Activated CD8-positive, alpha-beta memory T cell treated with anti-CD3 and anti-CD28 coated beads, Interleukin-2, amount 10 ng/mL, durations not matched to agents 7 days and 5 days (primary cell): ENCODE results near the gene STRADA. TPM values are rescaled to one million over a fixed set of nuclear protein-coding genes. Genes with fewer than 3 reads are reported as not detected.
A peak's percentile ranks its signal among the peaks of the same experiment; 100 is the strongest.

Source experiments
- ATAC-seq: fragments of 150-1000 bp; cut with Tn5 transposase; one replicate; pipeline ENCODE4 v1.10.0; 2021; ENCODE audit warnings: moderate library complexity
- CTCF ChIA-PET: fragments of 350-600 bp; sonication (Branson Sonifier 250); formaldehyde crosslinking; loops from one replicate; lab custom pipeline; 2021; ENCODE audit warnings: antibody characterized with exemption; lab: Charles Lee
- DNase-seq: peaks from one replicate; pipeline ENCODE4 v3.0.0-alpha.2; 2020
- H3K27ac Mint-ChIP-seq: one replicate; pipeline ENCODE4 v1.8.0; 2021; ENCODE audit warnings: mild to moderate bottlenecking, mixed read lengths
- H3K27me3 Mint-ChIP-seq: one replicate; pipeline ENCODE4 v1.8.0; 2021; ENCODE audit warnings: mixed read lengths
- H3K36me3 Mint-ChIP-seq: one replicate; pipeline ENCODE4 v1.8.0; 2021; ENCODE audit warnings: mild to moderate bottlenecking, mixed read lengths
- H3K4me1 Mint-ChIP-seq: one replicate; pipeline ENCODE4 v1.8.0; 2021; ENCODE audit warnings: mixed read lengths
- H3K4me3 Mint-ChIP-seq: one replicate; pipeline ENCODE4 v1.8.0; 2021; ENCODE audit warnings: mild to moderate bottlenecking, moderate library complexity, mixed read lengths
- H3K9me3 Mint-ChIP-seq: one replicate; pipeline ENCODE4 v1.8.0; 2022; ENCODE audit warnings: low read depth, mixed read lengths
- total RNA-seq, 2 experiments: library from RNA; stranded (reverse); gene quantifications; one replicate each; pipeline ENCODE4 v1.2.3, GENCODE V29; 2021

STRADA gene
- total RNA-seq, 2 experiments from 2014 or later, result 59.9 to 76.8 TPM

GRCh38 chr17:63704836-63705235 lies 36.8 kb downstream of the STRADA start:
- Mint-ChIP-seq H3K27ac (peak overlapping the region; percentile 28), H3K4me3 (no peak overlapping the region), H3K9me3 (no peaks in the 10 kb centered on the region), H3K27me3 (no peaks in the 10 kb centered on the region), H3K36me3 (peaks cover 35% of the 10 kb centered on the region), H3K4me1 (peaks cover 76% of the 10 kb centered on the region)
- CTCF ChIA-PET, result interaction anchor here (0.9 to 10.7 kb wide), 5 partner anchors 9 to 279 kb away, joined by 3 to 133 read pairs (median 5); no protein-coding TSS in a partner anchor
- no peak for DNase-seq
- no peak for ATAC-seq

DNA sequence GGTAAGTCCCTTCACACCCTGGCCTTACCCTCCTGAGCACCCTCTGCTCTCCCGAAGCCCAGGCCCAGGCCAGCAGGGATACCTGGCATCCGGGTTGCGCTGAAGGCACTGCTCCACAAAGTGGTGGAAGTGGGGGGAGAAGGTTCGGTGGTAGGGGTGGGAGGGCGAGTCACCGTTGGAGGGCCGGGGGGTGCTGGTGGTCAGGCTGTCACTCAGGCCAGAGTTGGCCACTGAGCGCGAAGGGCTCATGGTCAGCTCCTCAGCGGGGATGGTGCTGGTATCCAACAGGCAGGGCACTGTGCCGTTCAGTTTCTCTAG lies 37.4 kb downstream of the STRADA start:
- H3K9me3 Mint-ChIP-seq, result no peaks in the 10 kb centered on the region
- DNase-seq (no peak), ATAC-seq (no peak)
- no peak overlapping the region for H3K27ac Mint-ChIP-seq
- CTCF ChIA-PET, result interaction anchor here (0.9 kb wide), 1 partner anchor 74 kb away, joined by 3 read pairs; no protein-coding TSS in a partner anchor
- H3K4me1 Mint-ChIP-seq, result peaks cover 71% of the 10 kb centered on the region
- peaks cover 30% of the 10 kb centered on the region for H3K36me3 Mint-ChIP-seq
- no peak overlapping the region for H3K4me3 Mint-ChIP-seq
- no peaks in the 10 kb centered on the region for H3K27me3 Mint-ChIP-seq

GRCh38 chr17:63703556-63704258 lies 37.9 kb downstream of the STRADA start:
- no peak for ATAC-seq
- DNase-seq, result no peak
- peaks cover 25% of the 10 kb centered on the region for H3K36me3 Mint-ChIP-seq
- H3K27me3 Mint-ChIP-seq, result no peaks in the 10 kb centered on the region
- peak overlapping the region; percentile 82 for H3K4me3 Mint-ChIP-seq
- CTCF ChIA-PET, result interaction anchor here (0.7 to 3.1 kb wide), 3 partner anchors 70 to 137 kb away, joined by 3 to 20 read pairs (median 3); partner anchors contain the start of genes CCDC47 and DDX42
- H3K27ac Mint-ChIP-seq, result peak overlapping the region; percentile 98
- no peaks in the 10 kb centered on the region for H3K9me3 Mint-ChIP-seq
- peaks cover 66% of the 10 kb centered on the region for H3K4me1 Mint-ChIP-seq

- H3K4me1 Mint-ChIP-seq, result peaks cover 63% of the 10 kb centered on the region
- H3K4me3 Mint-ChIP-seq, result peak overlapping the region; percentile 82
- no peaks in the 10 kb centered on the region for H3K9me3 Mint-ChIP-seq
- peak overlapping the region; percentile 98 for H3K27ac Mint-ChIP-seq
- DNase-seq (no peak), ATAC-seq (no peak)
- CTCF ChIA-PET, result interaction anchor here (0.7 to 3.1 kb wide), 4 partner anchors 38 to 277 kb away, joined by 3 to 20 read pairs (median 6); partner anchors contain the start of genes CCDC47 and DDX42
- no peaks in the 10 kb centered on the region for H3K27me3 Mint-ChIP-seq
- H3K36me3 Mint-ChIP-seq, result peaks cover 31% of the 10 kb centered on the region
Observed at GRCh38 chr17:63703029-63703428, 38.6 kb downstream of the STRADA start.

GRCh38 chr17:63702721-63703015 lies 38.9 kb downstream of the STRADA start:
- ATAC-seq (no peak), DNase-seq (no peak)
- Mint-ChIP-seq H3K27ac (peak overlapping the region; percentile 98), H3K4me3 (peak overlapping the region; percentile 82), H3K4me1 (peaks cover 63% of the 10 kb centered on the region), H3K27me3 (no peaks in the 10 kb centered on the region), H3K9me3 (no peaks in the 10 kb centered on the region), H3K36me3 (peaks cover 34% of the 10 kb centered on the region)
- CTCF ChIA-PET, result interaction anchor here (0.9 to 3.1 kb wide), 4 partner anchors 8 to 277 kb away, joined by 3 to 20 read pairs (median 14); partner anchors contain the start of genes CCDC47 and DDX42

DNA sequence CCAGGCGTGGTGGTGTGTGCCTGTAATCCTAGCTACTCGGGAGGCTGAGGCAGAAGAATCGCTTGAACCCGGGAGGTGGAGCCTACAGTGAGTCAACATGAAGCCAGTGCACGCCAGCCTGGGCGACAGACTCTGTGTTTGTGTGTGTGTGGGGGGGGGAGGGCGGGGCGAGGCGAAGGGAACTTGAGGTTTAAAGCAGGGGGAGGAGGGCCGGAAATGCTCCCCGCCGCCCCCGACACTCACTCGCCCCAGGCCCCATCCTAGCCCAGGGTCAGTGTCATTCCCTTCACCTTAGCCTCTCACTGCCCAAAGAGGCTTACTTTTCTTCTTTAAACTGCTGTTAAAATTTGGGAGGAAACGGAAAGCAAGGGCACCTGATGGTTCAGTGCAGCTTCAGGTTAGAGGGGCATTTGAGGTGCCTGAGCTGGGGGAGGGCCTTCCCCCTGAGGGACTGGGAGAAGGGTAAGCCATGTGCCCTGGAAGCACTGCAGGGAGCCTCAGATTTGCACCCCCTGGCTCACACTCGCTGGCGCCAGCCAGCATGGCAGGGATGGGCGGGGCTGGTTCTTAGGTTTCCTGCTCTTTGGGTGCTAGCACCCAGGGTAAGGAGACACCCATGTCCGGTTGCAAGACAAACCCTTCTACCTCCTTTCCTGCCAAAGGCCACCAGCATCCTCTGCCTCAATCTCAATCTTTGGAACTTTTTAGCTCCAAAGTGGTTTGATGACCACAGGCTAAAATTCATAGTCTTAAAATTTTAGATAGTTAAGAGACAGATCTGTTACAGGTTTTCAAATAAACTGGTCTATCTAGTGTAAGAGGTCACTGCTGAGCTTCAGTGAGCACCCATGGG lies 39.5 kb downstream of the STRADA start:
- H3K27ac Mint-ChIP-seq, result peak overlapping the region; percentile 98
- no peaks in the 10 kb centered on the region for H3K27me3 Mint-ChIP-seq
- H3K9me3 Mint-ChIP-seq, result no peaks in the 10 kb centered on the region
- H3K4me3 Mint-ChIP-seq, result peak overlapping the region; percentile 82
- peaks cover 63% of the 10 kb centered on the region for H3K4me1 Mint-ChIP-seq
- CTCF ChIA-PET, result interaction anchor here (0.8 to 3.1 kb wide), 8 partner anchors 8 to 276 kb away, joined by 3 to 20 read pairs (median 7); partner anchors contain the start of genes CCDC47, DDX42, FTSJ3 and STRADA
- DNase-seq, result peak; percentile 91
- peak; percentile 30 for ATAC-seq
- peaks cover 40% of the 10 kb centered on the region for H3K36me3 Mint-ChIP-seq

DNA sequence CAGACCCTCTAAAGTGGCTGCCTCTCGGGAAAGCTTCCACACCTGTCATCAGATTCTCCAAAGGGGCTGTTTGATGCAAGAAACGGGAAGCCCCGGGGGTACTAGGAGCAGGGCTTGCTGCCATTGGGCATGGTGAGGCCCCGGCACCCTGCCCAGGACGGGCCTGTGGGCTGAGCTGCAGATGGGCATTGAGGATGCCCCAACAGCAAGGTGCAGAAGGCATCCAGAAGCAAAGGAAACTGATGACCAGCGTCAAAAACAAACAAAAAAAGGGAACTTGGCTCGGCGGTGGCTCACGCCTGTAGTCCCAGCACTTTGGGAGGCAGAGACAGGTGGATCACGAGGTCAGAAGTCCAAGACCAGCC lies 40.2 kb downstream of the STRADA start:
- peak overlapping the region; percentile 82 for H3K4me3 Mint-ChIP-seq
- no peak for ATAC-seq
- no peaks in the 10 kb centered on the region for H3K27me3 Mint-ChIP-seq
- H3K36me3 Mint-ChIP-seq, result peaks cover 47% of the 10 kb centered on the region
- H3K27ac Mint-ChIP-seq, result peak overlapping the region; percentile 98
- DNase-seq, result no peak
- no peaks in the 10 kb centered on the region for H3K9me3 Mint-ChIP-seq
- CTCF ChIA-PET, result interaction anchor here (0.8 to 3.1 kb wide), 9 partner anchors 9 to 275 kb away, joined by 3 to 20 read pairs (median 5); partner anchors contain the start of genes CCDC47, DDX42, FTSJ3 and STRADA
- peaks cover 63% of the 10 kb centered on the region for H3K4me1 Mint-ChIP-seq

GRCh38 chr17:63700528-63701455 lies 40.8 kb downstream of the STRADA start:
- peak overlapping the region; percentile 82 for H3K4me3 Mint-ChIP-seq
- H3K9me3 Mint-ChIP-seq, result no peaks in the 10 kb centered on the region
- DNase-seq (peak; percentile 78), ATAC-seq (peak; percentile 5)
- CTCF ChIA-PET, result interaction anchor here (0.8 to 3.1 kb wide), 9 partner anchors 9 to 275 kb away, joined by 3 to 20 read pairs (median 5); partner anchors contain the start of genes CCDC47, DDX42, FTSJ3 and STRADA
- H3K4me1 Mint-ChIP-seq, result peaks cover 63% of the 10 kb centered on the region
- H3K27me3 Mint-ChIP-seq, result no peaks in the 10 kb centered on the region
- peak overlapping the region; percentile 98 for H3K27ac Mint-ChIP-seq
- peaks cover 53% of the 10 kb centered on the region for H3K36me3 Mint-ChIP-seq

GRCh38 chr17:63699638-63700527 lies 41.7 kb downstream of the STRADA start, which contains the start of gene LIMD2:
LIMD2 (minus strand) TSS chr17:63700125; CDS start chr17:63699298, 827 bp downstream.
- CTCF ChIA-PET, result interaction anchor here (2.1 to 2.7 kb wide), 2 partner anchors 10 to 42 kb away, joined by 11 to 18 read pairs; partner anchors contain the start of gene STRADA
- Mint-ChIP-seq H3K4me3 (peak within 1 kb of the TSS; percentile 84), H3K9me3 (no peaks in the 10 kb centered on the region), H3K27me3 (no peaks in the 10 kb centered on the region), H3K4me1 (peaks cover 62% of the 10 kb centered on the region), H3K27ac (peak within 1 kb of the TSS; percentile 98), H3K36me3 (peaks cover 47% of the 10 kb centered on the region)
- ATAC-seq (peak; percentile 25), DNase-seq (peak; percentile 83)

DNA sequence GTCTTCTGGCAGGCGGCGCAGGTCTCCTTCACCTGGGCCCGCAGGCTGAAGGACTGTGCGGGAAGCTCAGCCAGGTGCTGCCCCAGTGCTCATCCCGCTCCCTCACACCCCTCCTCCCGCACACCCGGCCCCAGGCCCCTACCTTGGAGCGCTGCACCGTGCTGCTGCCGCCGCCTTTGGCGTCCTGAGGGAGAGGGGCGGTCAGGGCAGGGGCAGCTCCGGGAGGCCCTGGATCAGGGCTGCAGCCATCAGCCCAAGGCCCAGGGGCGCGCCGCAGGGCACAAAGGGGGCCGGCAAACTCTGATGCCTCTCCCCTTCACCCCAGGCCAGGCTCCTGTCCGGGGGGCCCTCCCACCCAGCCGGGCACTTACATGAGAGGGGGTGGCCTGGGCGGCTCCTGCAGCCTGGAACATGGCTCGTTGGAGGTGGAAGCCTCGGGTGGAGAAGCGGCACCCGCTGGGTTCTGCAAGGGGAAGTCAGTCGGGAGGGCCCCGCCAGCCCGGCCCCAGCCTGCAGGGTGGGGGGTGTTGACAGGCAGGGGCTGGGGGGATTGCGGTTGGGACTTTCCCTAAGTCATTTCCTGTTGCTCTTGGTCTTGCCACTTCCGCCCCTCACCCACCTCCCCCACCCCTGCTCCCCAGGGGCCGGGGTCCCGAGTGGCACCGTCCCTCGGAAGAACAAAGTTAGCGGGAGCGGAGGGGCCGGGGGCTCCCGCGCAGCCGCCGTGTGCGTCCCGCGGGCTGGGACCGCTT lies 42.5 kb downstream of the STRADA start:
- peaks cover 47% of the 10 kb centered on the region for H3K36me3 Mint-ChIP-seq
- ATAC-seq (peak; percentile 21), DNase-seq (peak; percentile 95)
- CTCF ChIA-PET, result interaction anchor here (0.8 to 7.9 kb wide), 15 partner anchors 11 to 273 kb away, joined by 3 to 133 read pairs (median 5); partner anchors contain the start of genes CCDC47, DDX42, MAP3K3 and STRADA
- no peaks in the 10 kb centered on the region for H3K27me3 Mint-ChIP-seq
- H3K4me3 Mint-ChIP-seq, result peak overlapping the region; percentile 84
- H3K4me1 Mint-ChIP-seq, result peaks cover 59% of the 10 kb centered on the region
- H3K27ac Mint-ChIP-seq, result peak overlapping the region; percentile 94
- H3K9me3 Mint-ChIP-seq, result no peaks in the 10 kb centered on the region

DNA sequence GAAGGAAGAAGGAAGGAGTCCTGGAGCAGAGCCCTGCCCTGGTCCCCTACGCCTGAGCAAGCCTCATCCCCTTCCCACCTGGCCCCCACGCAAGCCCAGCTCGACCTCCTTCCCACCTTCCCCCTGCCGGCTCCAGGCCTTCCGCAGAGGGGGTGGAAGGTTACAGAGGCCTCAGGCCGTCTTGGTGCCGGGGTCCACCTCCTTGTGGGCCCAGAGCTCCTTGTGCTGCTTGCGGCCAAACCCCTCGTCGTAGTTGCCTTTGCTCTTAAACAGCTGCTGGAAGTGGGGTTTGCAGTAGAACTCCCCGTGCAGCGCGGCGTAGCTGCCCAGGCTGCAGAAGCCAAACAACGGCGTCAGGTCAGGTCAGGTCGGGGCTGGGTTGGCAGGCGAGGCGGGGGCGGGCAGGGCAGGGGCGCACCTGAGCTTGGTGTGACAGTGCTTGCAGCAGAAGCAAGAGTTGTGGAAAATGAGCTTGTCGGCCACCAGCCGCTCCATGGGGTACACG lies 43.2 kb downstream of the STRADA start:
- no peak for ATAC-seq
- Mint-ChIP-seq H3K4me1 (peaks cover 53% of the 10 kb centered on the region), H3K36me3 (peaks cover 42% of the 10 kb centered on the region), H3K27ac (peak overlapping the region; percentile 94), H3K27me3 (no peaks in the 10 kb centered on the region), H3K9me3 (no peaks in the 10 kb centered on the region), H3K4me3 (peak overlapping the region; percentile 84)
- CTCF ChIA-PET, result interaction anchor here (0.6 to 7.9 kb wide), 22 partner anchors 11 to 272 kb away, joined by 3 to 133 read pairs (median 4); partner anchors contain the start of genes CCDC47, DDX42, MAP3K3 and STRADA
- DNase-seq, result peak; percentile 58
